Immature natural killer cell (primary cell): ENCODE measurements around the gene ACVR1B. TPM values are rescaled to one million over a fixed set of nuclear protein-coding genes. Genes with fewer than 3 reads are reported as not detected.
"Not testable (repeated sequence)": the region's sequence is repeated elsewhere in the genome, so short reads cannot be mapped to it uniquely, and the experiment has no call there.

Source experiments
- DNase-seq, 3 donors: peaks; one replicate each; pipeline ENCODE4 v3.0.0; 2022; ENCODE audit warnings: mixed read lengths in 1 of 3
- H3K27ac Mint-ChIP-seq, 6 donors: one replicate each; pipeline ENCODE4 v1.8.0; 2020; ENCODE audit warnings: mixed read lengths in 6 of 6, mild to moderate bottlenecking in 5 of 6, inconsistent platforms in 4 of 6, moderate library complexity in 3 of 6
- H3K27me3 Mint-ChIP-seq, 3 donors: one replicate each; pipeline ENCODE4 v1.8.0; 2020 to 2021; ENCODE audit warnings: low read depth in 3 of 3, mild to moderate bottlenecking in 3 of 3, mixed read lengths in 3 of 3, moderate library complexity in 3 of 3, inconsistent platforms in 1 of 3
- H3K36me3 Mint-ChIP-seq, 3 donors: one replicate each; pipeline ENCODE4 v1.8.0; 2020; ENCODE audit warnings: mixed read lengths in 3 of 3, inconsistent platforms in 2 of 3, mild to moderate bottlenecking in 2 of 3
- H3K4me1 Mint-ChIP-seq, 2 donors: one replicate each; pipeline ENCODE4 v1.8.0; 2020; ENCODE audit warnings: inconsistent platforms in 2 of 2, mild to moderate bottlenecking in 2 of 2, mixed read lengths in 2 of 2, moderate library complexity in 1 of 2
- H3K4me3 Mint-ChIP-seq, 5 donors: one replicate each; pipeline ENCODE4 v1.8.0; 2020; ENCODE audit warnings: mild to moderate bottlenecking in 5 of 5, mixed read lengths in 5 of 5, inconsistent platforms in 3 of 5, moderate library complexity in 3 of 5
- H3K9me3 Mint-ChIP-seq, 6 donors: one replicate each; pipeline ENCODE4 v1.8.0; 2020; ENCODE audit warnings: mild to moderate bottlenecking in 6 of 6, mixed read lengths in 6 of 6, inconsistent platforms in 4 of 6, moderate library complexity in 3 of 6
- polyA plus RNA-seq, 3 donors: library from polyadenylated mRNA; unstranded; fragments of 300-500 nt; fragmentation: Illumina TruSeq; gene quantifications; one replicate each; pipeline ENCODE4 v1.2.3, GENCODE V29; 2021

The ACVR1B gene
- polyA plus RNA-seq, 3 donors from 2014 or later = 0.52 to 1.4 TPM; not detected in 1

DNA sequence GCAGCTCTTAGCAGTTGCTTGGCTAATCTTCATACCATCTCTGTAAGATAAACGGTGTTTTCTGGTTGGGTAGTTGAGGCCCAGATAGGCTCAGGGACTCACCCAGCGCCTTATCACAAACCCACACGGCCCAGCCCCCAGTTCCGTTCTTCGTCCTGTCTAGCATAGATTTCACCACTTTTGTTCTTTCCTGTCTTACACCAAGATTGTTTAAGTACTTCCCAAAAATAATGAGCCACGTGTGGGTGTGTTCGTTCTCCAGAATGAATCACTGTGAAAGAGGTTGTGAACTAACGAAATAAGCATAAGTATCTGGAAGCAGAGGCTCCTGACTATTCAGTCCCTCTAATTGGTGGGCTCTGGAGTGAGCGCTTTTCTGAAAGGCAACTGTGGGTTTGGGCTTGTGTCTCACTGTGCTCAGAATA lies 21.4 kb downstream of the ACVR1B start:
- Mint-ChIP-seq H3K4me1 (peaks cover 68 to 77% of the 10 kb centered on the region in 2 donors), H3K27ac (peak overlapping the region; percentile 62 to 93 (median 82)), H3K4me3 (peak overlapping the region; percentile 68 to 81 (median 74)), H3K9me3 (no peaks in the 10 kb centered on the region), H3K36me3 (peaks cover 9 to 18% (median 13%) of the 10 kb centered on the region in 3 donors), H3K27me3 (peaks cover 0 to 3% (median 2%) of the 10 kb centered on the region in 3 donors)
- peak; percentile 74 to 78 (median 76) for DNase-seq

GRCh38 chr12:51973560-51973959 lies 22.1 kb downstream of the ACVR1B start:
- H3K27ac Mint-ChIP-seq = peak overlapping the region in 5 of 6 donors; percentile 2 to 83 (median 39)
- peaks cover 9 to 24% (median 13%) of the 10 kb centered on the region in 3 donors for H3K36me3 Mint-ChIP-seq
- peaks cover 68 to 77% of the 10 kb centered on the region in 2 donors for H3K4me1 Mint-ChIP-seq
- no peaks in the 10 kb centered on the region for H3K9me3 Mint-ChIP-seq
- no peak for DNase-seq
- peaks cover 0 to 4% (median 3%) of the 10 kb centered on the region in 3 donors for H3K27me3 Mint-ChIP-seq
- peak overlapping the region; percentile 47 to 81 (median 74) for H3K4me3 Mint-ChIP-seq

GRCh38 chr12:51974646-51975045 lies 23.1 kb downstream of the ACVR1B start:
- peaks cover 65 to 73% of the 10 kb centered on the region in 2 donors for H3K4me1 Mint-ChIP-seq
- no peak for DNase-seq
- peak overlapping the region in 3 of 6 donors; percentile 7 to 56 (median 47) for H3K27ac Mint-ChIP-seq
- H3K4me3 Mint-ChIP-seq = peak overlapping the region; percentile 10 to 74 (median 47)
- peaks cover 0 to 4% (median 3%) of the 10 kb centered on the region in 3 donors for H3K27me3 Mint-ChIP-seq
- H3K9me3 Mint-ChIP-seq = no peaks in the 10 kb centered on the region
- peaks cover 9 to 24% (median 13%) of the 10 kb centered on the region in 3 donors for H3K36me3 Mint-ChIP-seq

DNA sequence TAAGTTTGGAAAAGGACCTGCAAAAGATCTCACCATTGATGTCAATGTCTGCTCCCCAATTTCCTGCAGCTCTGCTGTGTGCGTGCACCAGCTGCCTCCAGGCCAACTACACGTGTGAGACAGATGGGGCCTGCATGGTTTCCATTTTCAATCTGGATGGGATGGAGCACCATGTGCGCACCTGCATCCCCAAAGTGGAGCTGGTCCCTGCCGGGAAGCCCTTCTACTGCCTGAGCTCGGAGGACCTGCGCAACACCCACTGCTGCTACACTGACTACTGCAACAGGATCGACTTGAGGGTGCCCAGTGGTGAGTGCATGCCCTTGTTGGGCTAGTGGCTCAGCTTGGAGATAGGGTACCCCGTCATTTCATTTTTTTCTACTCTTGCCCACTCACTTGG lies 23.7 kb downstream of the ACVR1B start:
- no peak for DNase-seq
- Mint-ChIP-seq H3K27ac (peak overlapping the region in 1 of 6 donors; percentile 41), H3K4me1 (peaks cover 60 to 70% of the 10 kb centered on the region in 2 donors), H3K9me3 (no peaks in the 10 kb centered on the region), H3K36me3 (peaks cover 10 to 24% (median 13%) of the 10 kb centered on the region in 3 donors), H3K27me3 (peaks cover 0 to 3% (median 2%) of the 10 kb centered on the region in 3 donors), H3K4me3 (peak overlapping the region in 2 of 5 donors; percentile 23 to 68)

DNA sequence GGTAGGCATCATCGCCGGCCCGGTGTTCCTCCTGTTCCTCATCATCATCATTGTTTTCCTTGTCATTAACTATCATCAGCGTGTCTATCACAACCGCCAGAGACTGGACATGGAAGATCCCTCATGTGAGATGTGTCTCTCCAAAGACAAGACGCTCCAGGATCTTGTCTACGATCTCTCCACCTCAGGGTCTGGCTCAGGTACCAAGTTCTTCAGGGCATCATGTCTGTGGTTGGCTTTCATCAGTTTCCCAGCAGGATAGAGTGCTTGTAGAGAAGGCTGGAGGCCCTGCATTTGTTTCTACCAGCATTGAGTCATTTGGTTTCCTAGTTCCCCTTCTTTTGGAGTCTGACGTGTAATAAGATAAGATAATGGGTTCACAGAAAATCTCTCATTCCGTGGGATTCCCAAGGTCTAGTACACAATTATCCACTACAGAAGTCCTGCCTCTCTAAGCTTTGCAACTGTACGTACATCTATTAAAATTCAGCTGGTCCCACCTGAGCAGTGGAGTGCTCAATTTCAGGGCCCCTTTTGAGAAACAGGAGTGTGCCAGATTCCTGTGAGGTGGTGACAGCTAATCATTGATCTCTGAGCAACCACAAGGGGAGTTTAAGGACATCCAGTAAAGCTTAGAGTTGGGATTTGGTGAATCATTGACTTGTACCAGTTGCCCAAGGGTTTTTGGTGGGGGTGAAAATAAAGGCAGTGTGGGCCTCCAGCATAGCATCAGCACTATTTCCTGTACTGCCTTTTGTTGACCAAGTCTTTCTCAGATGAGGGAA lies 25.1 kb downstream of the ACVR1B start:
- Mint-ChIP-seq H3K4me3 (no peak overlapping the region), H3K36me3 (peaks cover 16 to 29% (median 17%) of the 10 kb centered on the region in 3 donors), H3K27me3 (peaks cover 0 to 6% (median 2%) of the 10 kb centered on the region in 3 donors), H3K9me3 (no peaks in the 10 kb centered on the region), H3K27ac (no peak overlapping the region), H3K4me1 (peaks cover 46 to 61% of the 10 kb centered on the region in 2 donors)
- no peak for DNase-seq

DNA sequence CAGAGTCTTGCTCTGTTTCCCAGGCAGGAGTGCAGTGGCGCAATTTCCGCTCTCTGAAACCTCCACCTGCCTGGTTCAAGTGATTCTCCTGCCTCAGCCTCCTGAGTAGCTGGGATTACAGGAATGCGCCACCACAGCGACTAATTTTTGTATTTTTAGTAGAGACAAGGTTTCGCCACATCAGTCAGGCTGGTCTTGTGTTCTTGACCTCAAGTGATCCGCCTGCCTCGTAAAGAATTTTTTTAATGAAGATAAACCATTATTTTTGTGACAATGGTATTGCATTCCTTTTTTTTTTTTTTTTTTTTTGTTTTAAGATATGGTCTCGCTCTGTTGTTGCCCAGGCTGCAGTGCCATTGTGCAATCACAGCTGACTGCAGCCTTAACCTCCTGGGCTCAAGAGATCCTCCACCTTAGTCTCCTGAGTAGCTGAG lies 25.8 kb downstream of the ACVR1B start:
- Mint-ChIP-seq H3K4me1 (peaks cover 39 to 54% of the 10 kb centered on the region in 2 donors), H3K4me3 (no peak overlapping the region), H3K27ac (no peak overlapping the region), H3K9me3 (no peaks in the 10 kb centered on the region), H3K27me3 (peaks cover 0 to 6% (median 2%) of the 10 kb centered on the region in 3 donors), H3K36me3 (peaks cover 17 to 34% (median 21%) of the 10 kb centered on the region in 3 donors)
- no peak for DNase-seq

GRCh38 chr12:51979306-51979705 lies 27.8 kb downstream of the ACVR1B start:
- not testable (repeated sequence) for H3K27me3 Mint-ChIP-seq, H3K4me3 Mint-ChIP-seq, DNase-seq, H3K9me3 Mint-ChIP-seq, H3K27ac Mint-ChIP-seq
- Mint-ChIP-seq H3K4me1 (peaks cover 19 to 34% of the 10 kb centered on the region in 2 donors), H3K36me3 (peaks cover 20 to 43% (median 28%) of the 10 kb centered on the region in 3 donors)

GRCh38 chr12:51980051-51980808 lies 28.7 kb downstream of the ACVR1B start:
- Mint-ChIP-seq H3K36me3 (peaks cover 21 to 45% (median 29%) of the 10 kb centered on the region in 3 donors), H3K4me3 (no peak overlapping the region), H3K4me1 (peaks cover 10 to 25% of the 10 kb centered on the region in 2 donors), H3K9me3 (no peaks in the 10 kb centered on the region), H3K27me3 (peaks cover 0 to 6% (median 2%) of the 10 kb centered on the region in 3 donors), H3K27ac (peak overlapping the region in 1 of 6 donors; percentile 50)
- DNase-seq = peak; percentile 62 to 68 (median 66)

GRCh38 chr12:51980809-51981127 lies 29.3 kb downstream of the ACVR1B start:
- Mint-ChIP-seq H3K9me3 (no peaks in the 10 kb centered on the region), H3K27me3 (peaks cover 0 to 6% (median 2%) of the 10 kb centered on the region in 3 donors), H3K36me3 (peaks cover 21 to 46% (median 34%) of the 10 kb centered on the region in 3 donors), H3K4me3 (no peak overlapping the region), H3K27ac (no peak overlapping the region), H3K4me1 (peaks cover 4 to 19% of the 10 kb centered on the region in 2 donors)
- no peak for DNase-seq

DNA sequence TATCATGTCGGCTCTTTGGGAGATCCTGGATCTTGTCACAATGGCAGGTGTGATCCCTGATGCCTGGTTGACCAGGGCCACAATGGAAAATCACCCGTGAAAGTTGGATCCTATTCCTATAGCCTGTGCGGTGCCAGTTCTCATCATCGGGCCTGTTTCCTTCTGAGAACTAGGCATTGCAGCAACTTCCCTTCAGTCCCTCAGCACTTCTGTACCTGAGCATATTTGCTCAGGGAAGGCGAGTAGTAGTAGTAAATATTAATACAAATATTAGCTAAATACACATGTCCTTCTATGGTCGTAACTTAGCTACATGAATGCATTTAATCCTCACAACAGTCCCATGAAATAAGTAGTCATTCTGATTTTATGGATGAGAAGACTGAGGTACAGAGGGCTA lies 33.2 kb downstream of the ACVR1B start:
- H3K4me1 Mint-ChIP-seq = peaks cover 0 to 8% of the 10 kb centered on the region in 2 donors
- no peak overlapping the region for H3K27ac Mint-ChIP-seq
- H3K4me3 Mint-ChIP-seq = no peak overlapping the region

GRCh38 chr12:51985154-51985835 lies 33.8 kb downstream of the ACVR1B start:
- no peak overlapping the region for H3K4me3 Mint-ChIP-seq
- DNase-seq = no peak
- peaks cover 14 to 30% (median 24%) of the 10 kb centered on the region in 3 donors for H3K36me3 Mint-ChIP-seq
- H3K27ac Mint-ChIP-seq = no peak overlapping the region
- H3K27me3 Mint-ChIP-seq = peaks cover 0 to 4% (median 0%) of the 10 kb centered on the region in 3 donors
- no peaks in the 10 kb centered on the region for H3K9me3 Mint-ChIP-seq
- H3K4me1 Mint-ChIP-seq = peaks cover 0 to 4% of the 10 kb centered on the region in 2 donors

More for the DNA sequence above, 33.2 kb downstream of the ACVR1B start:
- Mint-ChIP-seq H3K27me3 (peaks cover 0 to 4% (median 0%) of the 10 kb centered on the region in 3 donors), H3K9me3 (no peaks in the 10 kb centered on the region), H3K36me3 (peaks cover 15 to 31% (median 26%) of the 10 kb centered on the region in 3 donors)
- no peak for DNase-seq

DNA sequence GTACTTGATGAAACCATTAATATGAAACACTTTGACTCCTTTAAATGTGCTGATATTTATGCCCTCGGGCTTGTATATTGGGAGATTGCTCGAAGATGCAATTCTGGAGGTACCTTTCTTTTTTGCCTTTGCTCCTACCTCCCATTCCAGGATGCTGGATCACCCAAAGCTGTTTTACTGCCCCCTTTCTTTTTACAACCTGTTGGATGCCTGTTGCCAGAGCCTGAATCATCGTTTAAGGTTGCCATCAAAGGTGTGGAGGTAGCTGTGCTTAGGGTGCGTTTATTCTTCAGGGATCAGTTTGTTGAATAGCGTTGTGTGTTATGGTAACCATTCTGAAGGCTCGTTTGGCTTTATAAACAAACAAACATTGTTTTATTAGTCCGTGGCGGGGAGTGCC lies 35.3 kb downstream of the ACVR1B start:
- H3K27me3 Mint-ChIP-seq = no peaks in the 10 kb centered on the region
- DNase-seq = no peak
- H3K27ac Mint-ChIP-seq = no peak overlapping the region
- H3K4me3 Mint-ChIP-seq = no peak overlapping the region
- peaks cover 11 to 25% (median 25%) of the 10 kb centered on the region in 3 donors for H3K36me3 Mint-ChIP-seq
- H3K4me1 Mint-ChIP-seq = no peaks in the 10 kb centered on the region
- H3K9me3 Mint-ChIP-seq = no peaks in the 10 kb centered on the region

GRCh38 chr12:51992246-51992645 lies 40.7 kb downstream of the ACVR1B start:
- Mint-ChIP-seq H3K4me3 (no peak overlapping the region), H3K9me3 (no peaks in the 10 kb centered on the region), H3K27me3 (peaks cover 0 to 8% (median 0%) of the 10 kb centered on the region in 3 donors), H3K27ac (peak overlapping the region in 1 of 6 donors; percentile 19), H3K4me1 (peaks cover 3 to 5% of the 10 kb centered on the region in 2 donors), H3K36me3 (peaks cover 3 to 12% (median 4%) of the 10 kb centered on the region in 3 donors)
- no peak for DNase-seq
